HG03432 (cell line): Measurements from ENCODE around the gene TMC6.
A peak's percentile ranks its signal among the peaks of the same experiment; 100 is the strongest.
"Not testable (repeated sequence)": the region's sequence is repeated elsewhere in the genome, so short reads cannot be mapped to it uniquely, and the experiment has no call there.

Experiments used
- ATAC-seq: cut with Tn5 transposase; IDR thresholded peaks from one replicate; pipeline ENCODE4 v1.9.1; 2021; ENCODE audit warnings: mild to moderate bottlenecking, moderate library complexity; ENCODE audit not compliant: unreplicated experiment

The TMC6 gene

GRCh38 chr17:78124081-78124835, 4.3 kb downstream of the TMC6 start:
- no peak for ATAC-seq

GRCh38 chr17:78123258-78123929, 5.2 kb downstream of the TMC6 start:
- no peak for ATAC-seq

- ATAC-seq: no peak
These were observed 5.7 kb downstream of the TMC6 start for GRCh38 chr17:78122931-78123249.

- ATAC-seq: no peak
These were observed 6.2 kb downstream of the TMC6 start for GRCh38 chr17:78122216-78122930.

- ATAC-seq: no peak
These were observed 6.7 kb downstream of the TMC6 start for GRCh38 chr17:78121801-78122215.

GRCh38 chr17:78120971-78121800, 7.4 kb downstream of the TMC6 start:
- no peak for ATAC-seq

GRCh38 chr17:78120537-78120936, 8.0 kb downstream of the TMC6 start:
- ATAC-seq: no peak

GRCh38 chr17:78118801-78119241, 9.7 kb downstream of the TMC6 start:
- no peak for ATAC-seq

- no peak for ATAC-seq
These were observed 11.3 kb downstream of the TMC6 start for GRCh38 chr17:78117027-78117981.

GRCh38 chr17:78116411-78116810, 12.1 kb downstream of the TMC6 start:
- no peak for ATAC-seq

GRCh38 chr17:78115803-78116202, 12.8 kb downstream of the TMC6 start:
- not testable (repeated sequence) for ATAC-seq

- no peak for ATAC-seq
These were observed 13.5 kb downstream of the TMC6 start for GRCh38 chr17:78114831-78115723.

- no peak for ATAC-seq
These were observed 14.5 kb downstream of the TMC6 start for GRCh38 chr17:78113804-78114785.

- peak; percentile 60 for ATAC-seq
These were observed 15.8 kb downstream of the TMC6 start for GRCh38 chr17:78112518-78113471.

GRCh38 chr17:78111727-78112517, 16.6 kb downstream of the TMC6 start:
- ATAC-seq: no peak
